Measurements from ENCODE around the gene FCRL5.

Gene FCRL5

DNA sequence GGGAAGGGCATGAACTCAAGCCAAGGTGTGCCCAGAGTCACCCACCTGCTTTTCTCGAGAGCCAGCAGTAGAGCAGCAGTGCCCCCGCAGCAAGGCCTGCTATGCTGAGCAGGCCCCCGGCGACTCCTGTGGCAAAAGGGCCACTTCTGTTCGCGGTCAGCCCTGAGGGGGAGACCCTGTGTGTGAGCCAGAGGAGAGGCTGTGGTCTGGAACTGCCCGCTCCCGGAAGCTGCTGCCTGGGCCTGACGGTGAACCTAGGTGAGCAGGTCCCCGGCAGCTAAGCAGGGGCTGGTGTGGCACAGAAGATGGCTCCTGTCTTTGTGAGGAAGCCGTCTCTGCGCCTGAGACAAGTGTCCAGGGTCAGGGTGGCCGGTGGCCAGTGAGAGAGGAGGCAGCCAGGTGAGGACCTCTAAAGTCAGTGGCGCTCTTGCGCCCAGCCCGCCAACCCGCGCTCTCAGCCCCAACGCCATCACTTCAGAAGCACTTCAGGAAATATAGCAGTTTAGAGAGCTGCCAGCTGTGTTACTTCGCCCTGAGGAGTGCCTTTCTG lies 31.9 kb downstream of the FCRL5 start:
- TF ChIP-seq PATZ1 (CRISPR knock-in tag; IDR thresholded peaks at IDR 0.05; ENCODE audit: borderline replicate concordance) (no peak), OSR1 (CRISPR knock-in tag; IDR thresholded peaks at IDR 0.05) (no peak), ESRRG (CRISPR knock-in tag; IDR thresholded peaks at IDR 0.05) (no peak), ZNF565 (CRISPR knock-in tag; conservative IDR thresholded peaks at IDR 0.05; ENCODE audit: low read depth) (no peak), ZC3H10 (CRISPR knock-in tag; IDR thresholded peaks at IDR 0.05) (no peak), TCF4 (CRISPR knock-in tag; IDR thresholded peaks at IDR 0.05; ENCODE audit: borderline replicate concordance) (no peak), PPARA (CRISPR knock-in tag; IDR thresholded peaks at IDR 0.05; ENCODE audit: borderline replicate concordance) (no peak), ZFP30 (CRISPR knock-in tag; IDR thresholded peaks at IDR 0.05) (no peak), ISL1 (CRISPR knock-in tag; IDR thresholded peaks at IDR 0.05) (no peak)
- no peak for ATAC-seq

- no peak for ATAC-seq
- TF ChIP-seq ZNF70 (CRISPR knock-in tag; IDR thresholded peaks at IDR 0.05) (no peak), POU6F1 (CRISPR knock-in tag; IDR thresholded peaks at IDR 0.05; ENCODE audit: borderline replicate concordance, low read depth) (no peak), TSHZ2 (CRISPR knock-in tag; IDR thresholded peaks at IDR 0.05) (no peak)
- TF ChIP-seq, protein P1, sequence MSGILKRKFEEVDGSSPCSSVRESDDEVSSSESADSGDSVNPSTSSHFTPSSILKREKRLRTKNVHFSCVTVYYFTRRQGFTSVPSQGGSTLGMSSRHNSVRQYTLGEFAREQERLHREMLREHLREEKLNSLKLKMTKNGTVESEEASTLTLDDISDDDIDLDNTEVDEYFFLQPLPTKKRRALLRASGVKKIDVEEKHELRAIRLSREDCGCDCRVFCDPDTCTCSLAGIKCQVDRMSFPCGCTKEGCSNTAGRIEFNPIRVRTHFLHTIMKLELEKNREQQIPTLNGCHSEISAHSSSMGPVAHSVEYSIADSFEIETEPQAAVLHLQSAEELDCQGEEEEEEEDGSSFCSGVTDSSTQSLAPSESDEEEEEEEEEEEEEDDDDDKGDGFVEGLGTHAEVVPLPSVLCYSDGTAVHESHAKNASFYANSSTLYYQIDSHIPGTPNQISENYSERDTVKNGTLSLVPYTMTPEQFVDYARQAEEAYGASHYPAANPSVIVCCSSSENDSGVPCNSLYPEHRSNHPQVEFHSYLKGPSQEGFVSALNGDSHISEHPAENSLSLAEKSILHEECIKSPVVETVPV (CRISPR knock-in tag; IDR thresholded peaks at IDR 0.05) = no peak
Measured at GRCh38 chr1:157519451-157519850, 32.9 kb downstream of the FCRL5 start.

GRCh38 chr1:157517016-157517415 lies 35.3 kb downstream of the FCRL5 start:
- ATAC-seq = no peak
- no peak for TF ChIP-seq OSR1 (CRISPR knock-in tag; IDR thresholded peaks at IDR 0.05)
- TF ChIP-seq ARNTL (CRISPR knock-in tag; IDR thresholded peaks at IDR 0.05; ENCODE audit: borderline replicate concordance, low read depth) = no peak
- no peak for TF ChIP-seq TOX (CRISPR knock-in tag; IDR thresholded peaks at IDR 0.05; ENCODE audit: borderline replicate concordance)

GRCh38 chr1:157515709-157516108 lies 36.6 kb downstream of the FCRL5 start:
- ATAC-seq = no peak

More at GRCh38 chr1:157515709-157516108, 36.6 kb downstream of the FCRL5 start:
- TF ChIP-seq ZFP3 (CRISPR knock-in tag; IDR thresholded peaks at IDR 0.05) (no peak), TSHZ2 (CRISPR knock-in tag; IDR thresholded peaks at IDR 0.05) (no peak), PPARA (CRISPR knock-in tag; IDR thresholded peaks at IDR 0.05; ENCODE audit: borderline replicate concordance) (no peak), ZNF565 (CRISPR knock-in tag; conservative IDR thresholded peaks at IDR 0.05; ENCODE audit: low read depth) (no peak), ZNF8 (CRISPR knock-in tag; IDR thresholded peaks at IDR 0.05) (no peak), ZNF70 (CRISPR knock-in tag; IDR thresholded peaks at IDR 0.05) (no peak), GLIS3 (CRISPR knock-in tag; IDR thresholded peaks at IDR 0.05) (no peak), BACH2 (CRISPR knock-in tag; IDR thresholded peaks at IDR 0.05; ENCODE audit: borderline replicate concordance) (no peak), SNAI2 (CRISPR knock-in tag; IDR thresholded peaks at IDR 0.05) (no peak), ZC3H10 (CRISPR knock-in tag; IDR thresholded peaks at IDR 0.05) (no peak), TOX (CRISPR knock-in tag; IDR thresholded peaks at IDR 0.05; ENCODE audit: borderline replicate concordance) (no peak), TCF4 (CRISPR knock-in tag; IDR thresholded peaks at IDR 0.05; ENCODE audit: borderline replicate concordance) (no peak)
- TF ChIP-seq, protein P1 (CRISPR knock-in tag; IDR thresholded peaks at IDR 0.05) = no peak
